Stimulated activated CD4-positive, alpha-beta T cell treated with anti-CD3 and anti-CD28 coated beads, Interleukin-1b, Interleukin-23, amount 100 ng/mL, for 1 hour (primary cell): ENCODE results near the gene GLP2R.

ENCODE experiments used
- DNase-seq, 2 donors: peaks; one replicate each; pipeline ENCODE4 v3.0.0-alpha.2; 2020; ENCODE audit warnings: low read depth in 2 of 2

Gene GLP2R

DNA sequence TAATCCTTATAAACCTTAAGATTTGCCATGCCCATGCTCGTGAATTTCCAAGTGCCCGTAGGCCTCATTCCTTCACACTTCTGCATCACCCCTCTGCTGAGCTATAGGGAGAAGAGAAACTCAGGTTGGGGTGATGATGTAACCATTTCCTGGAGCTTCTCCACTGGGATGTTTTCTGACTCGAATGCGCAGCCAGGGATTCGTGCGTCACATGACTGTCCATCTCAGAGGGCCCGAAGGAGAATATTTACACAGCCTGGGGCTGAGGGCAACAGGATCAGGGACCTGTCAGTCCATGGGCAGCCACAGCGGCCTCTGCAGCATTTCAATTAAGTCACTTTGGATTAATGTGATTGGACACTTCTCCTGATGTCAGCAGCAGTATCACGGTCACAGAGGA lies 12.6 kb upstream of the GLP2R start:
- DNase-seq = no peak

DNA sequence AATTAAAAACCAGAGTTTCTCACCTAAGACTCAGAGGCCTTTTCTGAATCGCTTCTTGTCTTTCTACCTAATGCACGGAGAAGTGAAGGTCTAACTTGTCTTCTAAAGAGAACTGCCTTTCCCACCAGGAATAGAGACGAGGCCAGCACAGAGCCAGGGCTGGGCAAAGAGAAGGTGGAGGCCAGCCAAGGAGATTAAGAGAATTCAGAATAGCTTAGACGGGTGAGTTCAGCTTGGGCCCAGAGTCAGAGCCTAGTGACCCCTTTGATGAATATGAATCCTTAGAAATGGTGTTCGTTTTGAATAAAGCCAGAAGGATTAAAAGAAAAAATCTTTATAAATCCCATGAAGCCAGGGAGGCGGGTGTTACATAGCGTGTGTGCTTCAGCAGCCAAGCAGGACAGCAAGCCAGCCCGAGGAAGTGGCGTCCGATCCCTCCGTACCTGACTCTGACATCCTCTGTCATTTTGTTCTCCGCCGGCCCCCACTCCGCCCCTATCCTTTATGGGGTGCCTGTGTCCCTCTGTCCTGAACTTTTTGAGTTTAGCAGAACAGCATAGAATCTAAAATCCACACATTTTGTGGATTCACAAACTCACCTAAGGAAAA lies 11.3 kb upstream of the GLP2R start:
- no peak for DNase-seq

DNA sequence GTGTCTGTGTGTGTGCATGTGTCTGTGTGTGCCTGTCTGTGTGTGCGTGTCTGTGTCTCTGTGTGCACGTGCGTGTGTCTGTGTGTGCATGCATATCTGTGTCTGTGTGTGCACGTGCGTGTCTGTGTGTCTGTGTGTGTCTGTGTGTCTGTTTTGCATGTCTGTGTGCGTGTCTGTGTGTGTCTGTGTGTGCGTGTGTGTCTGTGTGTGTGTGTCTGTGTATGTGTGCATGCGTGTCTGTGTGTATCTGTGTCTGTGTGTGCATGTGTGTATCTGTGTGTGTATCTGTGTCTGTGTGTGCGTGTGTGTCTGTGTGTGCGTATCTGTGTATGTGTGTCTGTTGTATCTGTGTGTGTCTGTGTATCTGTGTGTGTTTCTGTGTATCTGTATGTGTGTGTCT lies 9.3 kb upstream of the GLP2R start:
- DNase-seq = no peak

DNA sequence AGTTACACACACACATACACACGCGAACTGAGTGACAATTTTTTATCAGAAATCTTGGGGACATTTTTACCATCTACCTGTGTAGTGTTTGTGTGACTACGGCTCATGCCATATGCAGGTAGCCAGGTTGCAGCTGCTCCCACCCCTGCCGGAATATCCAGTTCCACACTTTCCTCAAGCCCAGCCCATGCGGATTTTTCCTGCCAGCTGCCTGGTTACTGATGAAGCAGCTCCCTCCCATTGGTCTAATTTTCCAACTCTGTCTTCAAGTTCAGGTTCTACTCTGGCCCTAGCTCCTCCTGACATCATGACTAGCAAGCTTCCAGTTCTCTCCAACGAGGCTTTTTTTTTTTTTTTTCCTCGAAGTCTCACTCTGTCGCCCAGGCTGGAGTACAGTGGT lies 8.6 kb upstream of the GLP2R start:
- DNase-seq = no peak

DNA sequence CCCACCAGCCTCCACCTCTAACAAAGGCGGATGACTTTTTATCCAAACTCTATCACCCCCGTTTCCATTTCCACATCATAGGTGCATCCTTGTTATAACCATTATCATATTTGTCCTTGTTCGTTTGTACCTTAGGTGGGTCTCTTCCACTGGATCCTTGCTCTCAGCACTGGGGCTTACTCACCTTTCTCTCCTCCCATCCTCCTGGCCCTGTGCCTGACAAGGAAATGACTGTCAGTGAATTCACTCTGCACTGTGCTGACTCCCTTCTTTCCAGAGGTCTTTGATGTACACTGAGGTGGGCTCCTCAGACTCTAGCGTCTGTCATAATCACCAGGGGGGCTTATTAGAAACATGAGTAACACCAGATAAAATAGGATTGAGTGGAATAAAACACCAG lies 7.0 kb upstream of the GLP2R start:
- DNase-seq = no peak

DNA sequence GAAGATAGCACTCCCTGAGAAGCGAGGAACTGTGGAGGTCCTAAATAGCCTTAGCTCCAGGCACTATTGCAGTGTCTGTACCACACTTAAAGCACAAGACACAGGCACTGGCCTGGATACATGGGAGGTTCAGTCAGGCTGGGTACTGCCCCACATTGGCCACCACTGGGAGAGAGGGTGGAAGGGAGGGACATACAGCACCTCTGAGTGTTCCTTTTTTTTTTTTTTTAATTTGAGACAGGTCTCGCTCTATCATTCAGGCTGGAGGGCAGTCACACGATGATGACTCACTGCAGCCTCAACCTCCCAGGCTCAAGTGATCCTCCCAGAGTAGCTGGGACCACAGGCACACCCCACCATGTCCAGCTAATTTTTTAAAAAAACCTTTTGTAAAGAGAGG lies 5.3 kb upstream of the GLP2R start:
- DNase-seq = no peak

DNA sequence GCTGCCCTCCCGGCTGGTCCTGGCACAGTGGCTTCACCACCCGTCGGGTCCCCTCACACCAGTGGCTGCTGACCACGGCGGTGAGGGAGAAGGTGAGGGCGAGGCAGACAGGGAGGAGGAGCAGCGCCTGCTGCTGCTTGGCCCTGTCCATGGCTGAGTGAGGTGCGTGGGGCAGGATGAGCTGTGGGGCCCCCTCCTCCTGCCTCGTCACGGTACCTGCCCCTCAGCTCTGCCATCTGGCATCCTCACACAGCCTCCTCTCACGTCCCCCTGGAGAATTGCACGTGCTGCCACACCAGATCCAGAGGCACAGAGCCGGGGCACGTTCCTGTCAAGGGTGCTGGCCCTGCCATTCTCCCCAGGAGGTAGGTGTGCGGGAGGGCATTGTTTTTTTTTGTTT lies 3.8 kb upstream of the GLP2R start, which contains the start of gene GSG1L2:
TSS of gene GSG1L2 (minus strand) at position 159 of the 400 bp plus-strand sequence. CDS start at position 151, 8 bp downstream.
- no peak for DNase-seq

DNA sequence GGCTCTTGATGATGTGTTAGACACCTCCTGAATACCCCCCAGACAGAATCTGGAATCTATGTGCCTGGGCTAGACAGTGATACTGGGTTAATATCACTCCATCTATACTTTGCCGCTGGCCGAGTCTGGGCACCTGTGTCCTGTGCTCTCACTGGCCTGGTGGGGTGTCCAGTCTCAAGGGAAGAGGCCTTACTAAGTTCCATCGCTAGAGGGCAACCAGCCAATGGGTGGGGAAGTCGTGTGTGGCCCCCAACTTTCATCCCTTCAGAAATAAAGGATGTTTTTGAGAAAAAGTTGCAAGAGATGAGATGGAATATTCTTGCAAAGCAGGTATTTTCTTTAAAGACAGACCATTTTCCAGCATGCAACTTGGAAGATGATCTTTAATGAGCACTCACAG lies 1.6 kb upstream of the GLP2R start:
- no peak for DNase-seq

DNA sequence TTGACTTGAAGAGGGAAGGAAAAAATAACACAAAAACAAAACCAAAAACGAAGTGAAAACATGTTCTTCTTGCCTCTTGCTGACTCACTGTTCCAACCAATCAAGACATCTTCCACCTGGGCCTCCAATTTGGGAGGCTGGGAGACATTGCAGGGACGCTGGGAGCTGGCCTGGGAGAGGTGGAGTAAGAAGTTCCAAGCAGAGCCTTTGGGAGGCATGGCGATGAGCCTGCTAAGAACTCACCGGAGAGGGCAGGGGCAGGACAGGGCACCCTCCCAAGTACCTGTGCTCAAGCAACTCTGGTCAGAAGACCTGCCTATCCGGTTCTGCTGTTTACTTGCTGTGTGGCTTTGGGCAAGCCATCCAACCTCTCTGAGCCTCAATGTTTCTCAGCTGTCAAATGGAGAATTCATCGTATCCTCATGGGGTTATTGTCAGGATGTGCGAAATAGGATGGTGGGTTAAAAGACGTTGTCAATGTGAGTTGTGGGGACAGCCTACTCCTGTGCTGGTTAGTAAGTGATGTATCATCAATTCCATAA lies 856 bp upstream of the GLP2R start:
- DNase-seq = no peak

DNA sequence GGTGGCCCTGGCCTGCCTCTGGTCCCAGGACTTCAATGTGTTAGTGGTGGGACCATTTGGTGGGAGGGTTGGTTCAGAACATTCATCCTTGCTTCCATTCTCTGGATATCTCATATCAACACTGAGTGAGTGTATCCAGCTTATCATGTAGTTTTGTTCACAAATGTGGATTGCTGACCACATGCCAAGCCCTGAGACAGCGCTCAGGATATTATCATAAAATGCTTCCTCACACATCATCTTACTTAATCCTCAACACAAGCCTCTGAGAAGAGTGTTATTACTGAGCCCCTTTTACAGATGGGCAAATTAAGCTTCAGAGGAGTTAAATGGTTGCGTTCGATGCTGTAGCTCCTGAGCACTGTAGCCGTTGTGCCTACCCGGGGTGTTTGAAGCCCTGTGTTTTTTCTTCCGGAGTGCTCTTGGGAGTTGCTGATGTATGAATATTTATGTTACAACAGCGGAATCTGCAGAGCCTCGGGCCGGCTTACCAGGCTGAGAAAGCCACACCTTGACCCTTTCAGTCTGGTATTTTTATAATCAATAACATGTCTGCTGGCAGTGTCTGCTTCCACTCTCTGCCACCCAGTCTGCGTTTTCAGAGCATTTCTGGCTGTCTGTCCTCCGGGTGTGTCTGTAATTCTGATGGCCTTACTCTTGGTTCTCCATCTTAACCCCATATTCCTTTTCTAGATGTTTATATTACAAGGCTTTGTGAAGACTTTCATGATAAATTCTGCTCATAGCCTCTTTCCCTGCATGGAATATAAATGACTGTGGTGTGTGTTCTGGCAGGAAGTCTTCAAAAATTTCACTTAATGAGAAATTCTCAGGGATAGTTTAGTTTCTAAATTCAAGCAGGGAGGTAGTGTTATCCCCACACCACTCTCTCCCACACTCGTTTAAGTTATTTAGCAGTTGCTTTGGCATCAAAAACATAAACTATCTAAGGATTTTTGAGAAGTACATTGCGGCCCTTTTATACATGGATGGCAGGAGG lies 2.9 kb downstream of the GLP2R start:
- DNase-seq = no peak

DNA sequence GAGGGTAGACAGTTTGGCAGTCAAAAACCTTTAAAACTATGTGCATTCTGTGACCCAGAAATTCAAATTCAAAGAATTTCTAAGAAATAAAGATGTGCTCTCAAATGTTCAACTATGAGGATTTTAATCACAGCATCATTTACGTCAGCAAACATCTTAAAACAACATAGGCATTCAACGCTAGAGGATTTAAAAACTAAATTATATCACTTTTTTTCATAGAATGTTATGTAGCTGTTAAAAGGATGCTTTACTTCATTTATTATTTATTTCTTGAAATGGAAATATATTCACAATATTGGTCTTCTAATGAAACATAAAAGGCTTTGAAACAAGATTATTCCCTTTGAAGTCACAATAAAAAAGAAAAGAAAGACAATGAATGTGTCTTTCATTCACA lies 3.6 kb downstream of the GLP2R start:
- no peak for DNase-seq

DNA sequence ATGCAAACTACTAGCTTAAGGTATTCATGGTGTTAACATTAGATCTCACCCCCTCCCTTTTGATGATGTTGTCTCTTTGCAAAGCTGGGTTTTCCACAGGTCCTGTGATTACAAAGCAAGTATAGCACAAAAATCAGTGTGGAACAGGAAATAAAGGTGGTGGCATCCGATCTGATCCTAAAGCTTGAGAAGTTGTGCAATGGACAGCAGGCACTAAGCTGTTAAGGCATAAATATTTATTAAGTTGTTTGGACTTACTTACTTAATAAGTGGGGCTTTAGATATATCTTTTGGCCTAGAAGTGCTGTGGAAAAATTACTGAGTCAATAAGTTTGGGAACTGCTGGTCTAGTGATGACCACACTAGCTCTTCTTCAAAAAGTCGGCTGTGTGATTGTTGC lies 5.0 kb downstream of the GLP2R start:
- DNase-seq = no peak

DNA sequence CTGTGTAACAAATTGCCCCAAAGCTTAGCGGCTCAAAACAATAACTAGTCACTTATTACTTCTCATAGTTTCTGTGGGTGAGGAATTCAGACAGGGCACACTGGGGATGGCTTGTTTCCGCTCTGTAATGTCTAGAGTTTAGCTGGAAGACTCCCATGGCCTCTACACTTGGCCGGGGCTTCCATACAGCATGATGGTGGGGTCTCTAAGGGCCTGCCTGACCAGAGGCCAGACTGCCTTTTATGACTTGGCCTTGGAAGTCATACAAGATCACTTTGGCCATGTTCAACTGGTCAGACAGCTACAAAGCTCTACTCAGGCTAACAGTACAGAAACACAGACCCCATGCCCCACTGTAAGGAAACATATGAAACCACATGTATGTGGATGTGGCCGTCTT lies 8.2 kb downstream of the GLP2R start:
- no peak for DNase-seq

DNA sequence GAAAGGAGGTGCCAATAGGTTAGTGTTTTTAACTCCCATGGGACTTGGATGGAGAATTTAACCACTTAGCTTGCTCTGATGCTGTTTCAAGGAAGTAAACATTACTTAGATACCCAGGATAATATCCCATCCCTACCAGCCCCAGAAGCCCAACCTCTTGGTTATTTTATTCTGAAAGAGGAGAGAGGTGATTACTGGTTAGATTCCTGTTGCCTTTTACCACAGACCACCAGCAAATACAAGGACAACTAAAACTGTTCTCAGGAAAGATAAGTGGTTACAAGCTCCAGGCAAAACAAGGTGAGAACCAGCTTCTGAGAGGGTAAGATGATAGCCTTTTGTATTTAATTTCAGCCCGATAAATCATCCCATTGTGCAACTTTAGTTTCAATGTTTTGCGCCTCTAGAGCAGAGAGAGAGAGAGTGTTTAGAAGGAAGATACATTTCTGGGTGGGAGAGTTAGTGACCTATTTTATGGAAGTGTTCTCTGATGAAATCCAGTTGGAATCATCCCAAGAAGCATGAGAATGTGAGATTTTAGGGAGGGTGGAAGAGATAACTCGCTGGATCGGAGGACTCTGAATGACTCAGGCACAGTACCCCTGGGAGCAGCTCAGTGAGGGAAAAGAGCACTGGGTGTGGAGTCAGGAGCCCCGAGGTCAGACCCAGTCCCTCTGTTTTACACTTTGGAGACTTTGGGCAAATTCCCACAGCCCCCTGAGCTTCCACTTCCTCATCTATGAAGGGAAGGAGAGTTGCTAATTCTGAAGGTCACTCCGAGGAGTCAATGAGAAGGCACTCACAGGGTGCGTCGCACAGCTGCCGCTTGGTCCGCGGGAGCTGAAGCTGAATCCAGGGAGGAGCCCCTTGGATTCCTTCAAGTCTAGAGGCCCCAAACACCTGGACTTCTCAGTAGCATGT lies 12.1 kb downstream of the GLP2R start:
- no peak for DNase-seq

DNA sequence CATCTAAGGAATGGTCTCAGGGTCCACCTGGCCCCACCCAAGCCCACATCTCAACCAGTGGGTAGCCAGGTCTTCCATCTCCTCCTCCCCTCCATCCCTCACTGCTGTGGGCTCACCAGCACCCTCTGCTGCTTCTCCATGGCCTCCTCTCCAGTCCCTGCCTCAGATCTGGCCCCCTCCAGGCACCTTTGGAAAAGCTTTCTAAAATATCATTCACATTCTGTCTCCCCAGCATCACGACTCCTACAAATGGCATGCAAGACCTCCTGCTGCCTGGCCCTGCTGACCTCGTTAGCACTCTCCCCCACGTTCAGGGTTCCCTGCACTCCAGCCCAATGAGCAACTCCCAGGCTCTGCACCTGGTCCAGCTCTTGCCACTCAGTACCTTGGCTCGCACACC lies 13.7 kb downstream of the GLP2R start:
- no peak for DNase-seq

DNA sequence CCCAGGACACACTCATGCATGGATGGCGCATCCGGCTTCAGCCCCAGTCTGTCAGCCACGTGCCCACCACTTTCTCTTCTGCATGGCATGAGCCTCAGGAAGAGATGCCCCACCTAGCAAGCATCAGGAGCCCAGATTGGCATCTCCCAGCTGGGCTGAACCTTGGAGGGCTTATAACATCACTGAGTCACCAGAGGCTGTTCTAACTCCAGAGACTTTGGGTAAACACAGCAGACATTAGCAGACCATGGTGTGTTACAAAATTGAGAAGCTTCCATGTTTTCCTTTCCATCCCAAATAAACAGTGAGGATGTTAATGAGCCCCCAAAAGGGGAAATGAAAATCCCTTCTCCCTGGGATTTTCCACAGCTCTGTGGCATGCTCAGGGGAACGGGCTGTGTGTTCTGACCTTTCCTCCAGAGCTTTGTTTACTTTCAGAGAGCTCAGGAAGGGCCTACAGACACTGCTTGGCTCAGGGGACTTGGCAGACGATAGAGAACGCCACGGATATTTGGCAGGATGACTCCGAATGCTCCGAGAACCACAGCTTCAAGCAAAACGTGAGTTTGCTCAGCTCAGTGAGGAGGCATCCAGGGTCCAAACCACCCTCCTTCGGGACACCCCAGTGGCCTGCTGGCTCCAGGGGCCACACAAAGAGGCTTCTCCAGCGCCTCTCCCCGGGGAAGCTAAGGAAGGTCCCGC lies 16.5 kb downstream of the GLP2R start:
- DNase-seq = no peak

DNA sequence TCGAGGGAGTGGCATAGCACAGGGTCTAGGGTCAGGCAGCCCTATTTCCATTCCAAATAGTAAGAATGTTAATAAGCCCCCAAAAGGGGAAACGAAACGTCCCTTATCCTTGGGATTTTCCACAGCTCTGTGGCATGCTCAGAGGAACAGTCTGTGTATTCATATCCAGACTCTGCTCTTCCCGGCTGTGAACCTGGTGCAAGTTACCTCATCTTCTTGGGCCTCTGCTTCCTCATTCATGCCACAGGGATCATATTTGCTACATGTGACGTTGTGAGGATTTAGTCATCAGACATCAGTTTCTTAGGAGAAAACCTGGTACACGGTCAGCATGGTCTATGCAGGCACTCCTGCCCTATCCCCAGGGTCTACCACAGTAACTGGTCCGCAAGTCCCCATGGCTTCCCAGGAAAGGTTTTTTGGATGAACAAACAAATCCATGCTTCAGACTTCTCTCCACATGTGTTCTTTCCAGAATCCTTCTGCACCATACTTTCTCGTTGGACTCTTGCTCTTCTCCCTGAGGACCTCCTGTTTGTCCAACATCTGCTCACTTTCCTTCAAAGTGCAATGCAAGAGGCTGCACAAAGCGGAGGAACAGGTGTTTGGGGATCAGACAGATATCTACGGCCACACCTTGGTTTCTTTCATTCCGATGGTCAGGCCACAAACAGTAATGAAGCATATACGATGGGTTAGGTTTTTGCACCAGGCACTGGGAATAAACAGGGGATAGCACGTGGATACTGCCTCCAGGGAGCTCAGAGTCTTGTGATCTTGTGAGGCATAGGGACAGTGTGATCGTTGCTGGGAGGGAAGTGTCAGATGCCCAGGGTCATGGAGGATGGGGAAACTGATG lies 17.7 kb downstream of the GLP2R start:
- DNase-seq = no peak

DNA sequence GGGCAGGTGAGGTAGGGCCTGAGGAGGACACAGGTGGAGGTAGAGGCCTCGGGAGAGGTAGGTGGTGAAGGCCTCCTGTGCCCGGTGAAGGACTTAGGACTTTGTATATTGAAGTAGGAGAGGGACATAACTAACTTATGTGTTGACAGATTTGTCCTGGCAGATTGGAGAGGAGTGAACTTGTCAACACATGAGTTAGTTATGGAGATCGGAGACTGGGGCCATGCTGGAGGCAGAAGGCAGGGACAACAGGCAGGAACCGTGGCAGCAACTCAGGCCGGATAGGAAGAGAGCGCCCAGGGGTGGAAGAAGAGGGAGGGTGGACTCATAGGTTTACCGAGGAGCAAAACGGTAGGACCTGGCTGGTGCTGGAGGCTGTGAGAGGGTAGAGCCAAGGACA lies 18.4 kb downstream of the GLP2R start:
- no peak for DNase-seq

DNA sequence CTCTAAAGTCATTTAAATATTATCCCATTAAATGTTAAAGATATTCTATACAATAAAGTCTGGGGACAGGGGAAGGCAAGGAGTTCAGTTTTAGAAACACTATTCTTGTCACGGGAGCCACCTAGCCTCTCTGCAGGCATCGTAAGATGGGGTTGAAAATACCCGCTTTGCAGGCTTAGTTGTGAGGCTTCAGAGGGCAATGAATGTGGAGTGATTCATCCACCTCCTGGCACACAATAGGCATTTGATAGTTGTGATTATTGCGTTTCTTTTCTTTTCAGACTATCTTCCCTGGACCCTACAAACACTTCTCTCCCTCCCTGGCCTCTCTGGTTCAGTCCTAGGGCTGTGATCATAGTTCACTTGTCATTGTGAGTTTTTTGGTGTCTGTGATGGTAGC lies 19.6 kb downstream of the GLP2R start:
- DNase-seq = no peak

DNA sequence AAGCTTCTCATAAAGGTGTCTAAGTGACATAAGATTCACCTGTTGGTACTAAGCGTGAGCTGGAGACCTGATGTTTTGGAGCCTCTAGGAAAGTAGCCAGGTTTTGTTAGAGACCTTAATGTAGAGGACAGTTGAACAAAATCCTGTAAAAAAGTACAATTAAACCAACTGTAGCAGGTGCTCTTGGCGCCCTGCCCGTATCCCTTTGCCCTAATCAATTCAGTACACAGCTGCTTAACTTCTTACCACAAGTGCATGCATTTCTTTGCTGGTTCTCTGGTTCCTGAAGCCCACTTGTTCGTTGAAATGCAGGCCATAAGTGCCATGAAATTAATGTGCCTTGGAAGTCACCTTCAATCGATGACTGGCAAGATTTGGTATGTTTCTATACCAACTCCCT lies 24.4 kb downstream of the GLP2R start:
- no peak for DNase-seq
